K562 (cell line): ENCODE data around the gene RUNDC1. TPM values are rescaled to one million over a fixed set of nuclear protein-coding genes. Genes with fewer than 3 reads are reported as not detected.
A peak's percentile ranks its signal among the peaks of the same experiment; 100 is the strongest.

Experiments
- CCAR2 ChIP-seq: fragments of 200-400 bp; formaldehyde crosslinking; IDR thresholded peaks from 2 replicates; pipeline ENCODE4 v1.6.1; 2017; ENCODE audit warnings: mild to moderate bottlenecking, low read depth, low read length
- CHD4 ChIP-seq: fragments of 200-600 bp; sonication (generic); IDR thresholded peaks from 3 replicates; pipeline ENCODE4 v1.6.1; 2012; ENCODE audit warnings: low read depth, mild to moderate bottlenecking, mixed read lengths, low read length, inconsistent platforms; ENCODE audit not compliant: insufficient read depth, insufficient replicate concordance, poor library complexity, severe bottlenecking
- CREBBP ChIP-seq: IDR thresholded peaks from one replicate; pipeline ENCODE4 v1.6.1; 2012; ENCODE audit warnings: low read depth, mild to moderate bottlenecking, control low read depth, inconsistent platforms, low read length
- DPF2 ChIP-seq: fragments of 450-650 bp; IDR thresholded peaks from 2 replicates; pipeline ENCODE4 v1.6.1; 2016
- E2F3 ChIP-seq: fragments of 250-450 bp; sonication (Bioruptor Pico); IDR thresholded peaks from 2 replicates; pipeline ENCODE4 v1.4.0; 2020; ENCODE audit warnings: mild to moderate bottlenecking
- GABPB1 ChIP-seq: sonication (generic); formaldehyde crosslinking; IDR thresholded peaks from 2 replicates; pipeline ENCODE4 v1.8.0; 2022; ENCODE audit warnings: mild to moderate bottlenecking, missing genetic modification reagents
- MYNN ChIP-seq, 2 experiments: sonication (generic); formaldehyde crosslinking in 1 of 2; IDR thresholded peaks; 2 replicates each; pipeline versions ENCODE4 v1.5.0 to v1.6.1; 2016 to 2020; ENCODE audit warnings: antibody characterized with exemption in 1 of 2, missing genetic modification reagents in 1 of 2
- POLR3G ChIP-seq: IDR thresholded peaks from 2 replicates; pipeline ENCODE4 v1.6.1; 2011; ENCODE audit not compliant: insufficient read length, insufficient replicate concordance; ENCODE audit errors: extremely low read depth
- TEAD1 ChIP-seq, 2 experiments: fragments of 450-650 bp in 1 of 2; sonication (generic) in 1 of 2; formaldehyde crosslinking; IDR thresholded peaks; 2 replicates each; pipeline versions ENCODE4 v1.4.0 to v1.8.0; 2020 to 2022; ENCODE audit warnings: mild to moderate bottlenecking in 2 of 2, missing genetic modification reagents in 1 of 2
- ZNF263 ChIP-seq: sonication (generic); formaldehyde crosslinking; IDR thresholded peaks from 2 replicates; pipeline ENCODE4 v1.8.0; 2022; ENCODE audit warnings: mild to moderate bottlenecking, missing genetic modification reagents, borderline replicate concordance
- ZNF347 ChIP-seq: fragments of 450-650 bp; formaldehyde crosslinking; IDR thresholded peaks from 2 replicates; pipeline ENCODE4 v1.4.0; 2020; ENCODE audit warnings: low read depth, mild to moderate bottlenecking, moderate library complexity
- ZNF75A ChIP-seq: fragments of 450-650 bp; formaldehyde crosslinking; IDR thresholded peaks from 2 replicates; pipeline ENCODE4 v1.4.0; 2020; ENCODE audit warnings: mild to moderate bottlenecking
- polyA plus RNA-seq, 8 experiments: library from polyadenylated mRNA; depleted of rRNA in 4 of 8; stranded (reverse) in 5 of 8; unstranded in 3 of 8; fragments of >200 nt; fragmentation: Nextera tagmentation in 2 of 8; fragmentation: Illumina TruSeq in 1 of 8; extraction: Ambion mirVana in 2 of 8; extraction: Trizol in 1 of 8; gene quantifications; 2 replicates each; pipeline versions ENCODE4 v1.2.1 to v1.2.3, GENCODE V29; 2011 to 2014; ENCODE audit warnings: inconsistent platforms in 1 of 8, missing spikeins in 1 of 8
- total RNA-seq, 7 experiments: library from RNA; depleted of rRNA in 6 of 7; stranded (reverse); fragments of >200 nt in 6 of 7; fragmentation: Illumina TruSeq in 2 of 7; extraction: Trizol in 2 of 7; gene quantifications; 2 replicates each; pipeline versions ENCODE4 v1.2.1 to v1.2.3, GENCODE V29; 2011 to 2021; ENCODE audit warnings: low replicate concordance in 1 of 7
- TF ChIP-seq, protein P1 (sequence below), 2 experiments: fragments of 450-650 bp; IDR thresholded peaks; 2 replicates each; pipeline ENCODE4 v1.6.1; 2016; ENCODE audit warnings: mild to moderate bottlenecking in 2 of 2, borderline replicate concordance in 1 of 2, low read depth in 1 of 2, moderate library complexity in 1 of 2
- TF ChIP-seq, protein P2 (sequence below): sonication (generic); formaldehyde crosslinking; IDR thresholded peaks from 2 replicates; pipeline ENCODE4 v1.8.0; 2022; ENCODE audit warnings: missing genetic modification reagents, mild to moderate bottlenecking, borderline replicate concordance

The RUNDC1 gene
- total and polyA plus RNA-seq, 9 of the 15 experiments (the other 6 are each of a cell fraction or from before 2014, with no cell fraction given), result 3.4 to 12.6 (median 9.4) TPM

DNA sequence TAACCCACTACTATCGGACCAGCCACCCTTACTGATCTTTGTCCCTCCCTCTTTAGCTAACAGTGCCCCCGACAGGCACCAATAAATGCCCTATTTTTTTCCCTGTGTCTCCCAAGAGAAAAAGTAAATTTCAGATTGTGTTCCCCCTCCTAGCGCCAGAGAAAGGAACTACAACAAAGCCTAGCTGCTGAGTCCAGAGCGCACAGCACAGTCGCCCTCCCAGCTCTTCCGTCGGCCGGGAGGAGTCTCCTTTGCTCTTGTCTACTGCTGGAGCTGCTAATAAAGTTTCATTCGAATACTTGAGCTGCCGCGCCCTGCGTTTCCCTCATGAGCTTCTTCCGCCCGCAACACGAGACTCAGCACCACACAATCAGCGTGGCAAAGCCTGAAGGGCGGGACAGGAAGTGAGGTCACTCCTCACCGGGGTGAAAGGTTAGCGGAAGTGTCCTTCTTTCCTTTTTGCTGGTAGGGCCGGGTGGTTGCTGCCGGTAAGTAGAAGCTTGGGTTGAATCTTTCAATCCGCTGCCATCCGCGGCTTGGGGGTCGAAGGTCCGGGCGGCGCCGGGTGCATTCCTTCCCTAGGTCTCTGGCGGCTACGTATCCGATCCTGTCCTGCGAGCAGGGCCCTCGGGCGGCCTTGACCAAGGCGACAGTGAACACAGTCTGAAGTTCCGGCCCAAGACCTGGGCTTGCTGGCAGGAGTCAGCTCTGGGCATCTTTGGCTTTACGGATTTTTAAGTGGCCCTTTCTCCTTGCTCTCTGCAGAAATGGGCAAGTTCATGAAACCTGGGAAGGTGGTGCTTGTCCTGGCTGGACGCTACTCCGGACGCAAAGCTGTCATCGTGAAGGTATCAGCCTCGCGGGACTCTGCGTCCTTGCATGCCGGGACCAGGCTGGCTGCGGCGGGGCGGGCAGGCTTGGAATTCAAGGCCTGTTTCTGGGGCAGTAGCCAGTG, 17.9 kb downstream of the RUNDC1 start, which contains the start of gene RPL27 (continued):
- TF ChIP-seq, protein P1, sequence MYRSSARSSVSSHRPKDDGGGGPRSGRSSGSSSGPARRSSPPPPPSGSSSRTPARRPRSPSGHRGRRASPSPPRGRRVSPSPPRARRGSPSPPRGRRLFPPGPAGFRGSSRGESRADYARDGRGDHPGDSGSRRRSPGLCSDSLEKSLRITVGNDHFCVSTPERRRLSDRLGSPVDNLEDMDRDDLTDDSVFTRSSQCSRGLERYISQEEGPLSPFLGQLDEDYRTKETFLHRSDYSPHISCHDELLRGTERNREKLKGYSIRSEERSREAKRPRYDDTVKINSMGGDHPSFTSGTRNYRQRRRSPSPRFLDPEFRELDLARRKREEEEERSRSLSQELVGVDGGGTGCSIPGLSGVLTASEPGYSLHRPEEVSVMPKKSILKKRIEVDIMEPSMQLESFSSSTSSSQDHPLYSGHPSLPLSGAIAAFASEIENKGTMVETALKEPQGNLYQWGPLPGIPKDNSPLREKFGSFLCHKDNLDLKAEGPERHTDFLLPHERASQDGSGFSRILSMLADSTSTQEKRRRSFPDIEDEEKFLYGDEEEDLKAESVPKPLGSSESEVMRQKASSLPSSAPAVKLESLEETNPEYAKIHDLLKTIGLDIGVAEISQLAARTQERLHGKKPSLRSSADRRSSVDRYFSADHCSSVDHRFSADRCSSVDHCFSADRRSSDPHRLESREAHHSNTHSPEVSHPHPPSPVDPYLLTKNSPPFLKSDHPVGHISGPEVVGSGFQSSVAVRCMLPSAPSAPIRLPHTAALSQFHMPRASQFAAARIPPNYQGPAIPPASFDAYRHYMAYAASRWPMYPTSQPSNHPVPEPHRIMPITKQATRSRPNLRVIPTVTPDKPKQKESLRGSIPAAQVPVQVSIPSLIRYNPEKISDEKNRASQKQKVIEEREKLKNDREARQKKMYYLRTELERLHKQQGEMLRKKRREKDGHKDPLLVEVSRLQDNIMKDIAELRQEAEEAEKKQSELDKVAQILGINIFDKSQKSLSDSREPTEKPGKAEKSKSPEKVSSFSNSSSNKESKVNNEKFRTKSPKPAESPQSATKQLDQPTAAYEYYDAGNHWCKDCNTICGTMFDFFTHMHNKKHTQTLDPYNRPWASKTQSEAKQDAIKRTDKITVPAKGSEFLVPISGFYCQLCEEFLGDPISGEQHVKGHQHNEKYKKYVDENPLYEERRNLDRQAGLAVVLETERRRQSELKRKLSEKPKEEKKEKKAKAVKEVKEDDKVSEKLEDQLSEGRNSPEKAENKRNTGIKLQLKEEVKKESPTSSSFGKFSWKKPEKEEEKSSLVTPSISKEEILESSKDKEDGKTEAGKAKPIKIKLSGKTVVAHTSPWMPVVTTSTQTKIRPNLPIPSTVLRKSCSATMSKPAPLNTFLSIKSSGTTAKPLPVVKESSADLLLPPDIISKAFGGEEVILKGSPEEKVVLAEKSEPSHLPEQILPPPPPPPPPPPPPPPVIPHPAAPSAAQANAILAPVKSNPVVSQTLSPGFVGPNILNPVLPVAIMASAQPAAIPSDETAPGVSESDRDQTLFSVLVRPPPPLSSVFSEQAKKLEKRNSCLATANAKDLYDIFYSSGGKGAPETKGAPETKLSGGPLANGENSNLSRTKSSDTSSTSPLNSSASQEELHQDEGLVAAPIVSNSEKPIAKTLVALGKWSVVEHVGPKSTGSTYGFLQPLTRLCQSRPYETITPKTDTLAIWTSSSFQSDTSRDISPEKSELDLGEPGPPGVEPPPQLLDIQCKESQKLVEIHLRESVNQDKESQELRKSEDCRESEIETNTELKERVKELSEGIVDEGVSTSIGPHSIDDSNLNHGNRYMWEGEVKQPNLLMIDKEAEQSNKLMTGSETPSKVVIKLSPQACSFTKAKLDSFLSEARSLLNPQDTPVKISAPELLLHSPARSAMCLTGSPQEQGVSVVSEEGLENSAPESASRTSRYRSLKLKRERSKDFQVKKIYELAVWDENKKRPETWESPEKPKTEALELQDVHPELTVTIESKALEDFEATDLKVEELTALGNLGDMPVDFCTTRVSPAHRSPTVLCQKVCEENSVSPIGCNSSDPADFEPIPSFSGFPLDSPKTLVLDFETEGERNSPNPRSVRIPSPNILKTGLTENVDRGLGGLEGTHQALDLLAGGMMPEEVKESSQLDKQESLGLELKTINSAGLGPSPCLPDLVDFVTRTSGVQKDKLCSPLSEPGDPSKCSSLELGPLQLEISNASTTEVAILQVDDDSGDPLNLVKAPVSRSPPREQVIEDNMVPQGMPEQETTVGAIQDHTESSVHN (IDR thresholded peaks at IDR 0.05; ENCODE audit: borderline replicate concordance in 1 of 2, low read depth in 1 of 2), result peak in 1 of 2 experiments; percentile 97; a peak in 2 of 4 replicates
- no peak for TF ChIP-seq POLR3G
- TF ChIP-seq ZNF347 (CRISPR knock-in tag), result no peak
- peak; percentile 91 to 97 for TF ChIP-seq TEAD1 (CRISPR knock-in tag; IDR thresholded peaks at IDR 0.05)
- TF ChIP-seq CREBBP, result no peak
- peak; percentile 98 for TF ChIP-seq GABPB1 (CRISPR knock-in tag)
- TF ChIP-seq ZNF75A, result no peak
- TF ChIP-seq DPF2, result no peak
- TF ChIP-seq, protein P2, sequence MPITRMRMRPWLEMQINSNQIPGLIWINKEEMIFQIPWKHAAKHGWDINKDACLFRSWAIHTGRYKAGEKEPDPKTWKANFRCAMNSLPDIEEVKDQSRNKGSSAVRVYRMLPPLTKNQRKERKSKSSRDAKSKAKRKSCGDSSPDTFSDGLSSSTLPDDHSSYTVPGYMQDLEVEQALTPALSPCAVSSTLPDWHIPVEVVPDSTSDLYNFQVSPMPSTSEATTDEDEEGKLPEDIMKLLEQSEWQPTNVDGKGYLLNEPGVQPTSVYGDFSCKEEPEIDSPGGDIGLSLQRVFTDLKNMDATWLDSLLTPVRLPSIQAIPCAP (CRISPR knock-in tag), result no peak
- TF ChIP-seq E2F3 (CRISPR knock-in tag), result 0 out of 2 replicates have a peak, but pooled peaks have one; percentile 28
- TF ChIP-seq MYNN (IDR thresholded peaks at IDR 0.05), result peak; percentile 71
- no peak for TF ChIP-seq MYNN (CRISPR knock-in tag; IDR thresholded peaks at IDR 0.05)
- TF ChIP-seq ZNF263 (CRISPR knock-in tag), result peak; percentile 88
- peak; percentile 94; the same call in 1 of the 2 replicates for TF ChIP-seq CCAR2
- no peak for TF ChIP-seq CHD4
